Gastroesophageal sphincter (tissue), 4 donors: Measurements from ENCODE around the gene CCDC47. TPM values are rescaled to one million over a fixed set of nuclear protein-coding genes. Genes with fewer than 3 reads are reported as not detected.

ENCODE experiments used
- ATAC-seq: fragments of 150-250 bp; one replicate; pipeline ENCODE4 v1.9.1; 2016; ENCODE audit warnings: mild to moderate bottlenecking, moderate library complexity
- H3K27ac ChIP-seq, 4 donors: fragments of 200-600 bp; sonication (generic) in 3 of 4; 1 replicate in 3 of 4; 2 replicates in 1 of 4; pipeline ENCODE4 v1.5.1; 2016 to 2019
- H3K27me3 ChIP-seq: fragments of 200-600 bp; sonication (generic); one replicate; pipeline ENCODE4 v1.5.1; 2019
- H3K36me3 ChIP-seq, 2 donors: fragments of 200-600 bp; sonication (generic); one replicate each; pipeline ENCODE4 v1.5.1; 2019; ENCODE audit warnings: control low read depth in 1 of 2
- H3K4me1 ChIP-seq, 3 donors: fragments of 200-600 bp; sonication (generic); 1 replicate in 2 of 3; 2 replicates in 1 of 3; pipeline ENCODE4 v1.5.1; 2016 to 2019; ENCODE audit warnings: control low read depth in 2 of 3
- H3K4me3 ChIP-seq, 2 donors: fragments of 200-600 bp; sonication (generic); one replicate each; pipeline ENCODE4 v1.5.1; 2019; ENCODE audit warnings: mild to moderate bottlenecking in 1 of 2, moderate library complexity in 1 of 2
- H3K9me3 ChIP-seq, 3 donors: fragments of 200-600 bp; sonication (generic); one replicate each; pipeline ENCODE4 v1.5.1; 2017 to 2019; ENCODE audit warnings: control low read depth in 2 of 3
- EP300 ChIP-seq: sonication (generic); formaldehyde crosslinking; IDR thresholded peaks from one replicate; pipeline ENCODE4 v1.6.1; 2017; ENCODE audit warnings: antibody characterized with exemption, mild to moderate bottlenecking
- POLR2A ChIP-seq, 2 donors: fragments of 450-650 bp; IDR thresholded peaks; one replicate each; pipeline ENCODE4 v1.6.1; 2017; ENCODE audit warnings: antibody characterized with exemption in 2 of 2, mild to moderate bottlenecking in 2 of 2, moderate library complexity in 1 of 2
- POLR2AphosphoS5 ChIP-seq: sonication (generic); formaldehyde crosslinking; IDR thresholded peaks from one replicate; pipeline ENCODE4 v1.6.1; 2017; ENCODE audit warnings: antibody characterized with exemption
- WGBS, 2 donors: methylation state at CpG; one replicate each; pipeline ENCODE4 v1.1.5; 2018; ENCODE audit warnings: low coverage in 1 of 2; 5-methylcytosine and 5-hydroxymethylcytosine counted together
- total RNA-seq, 4 donors: library from RNA; depleted of rRNA; stranded (reverse); fragments of >200 nt; gene quantifications; one replicate each; pipeline ENCODE4 v1.1.0, GENCODE V29; 2016
- TF ChIP-seq, protein P1 (sequence below), 4 experiments: fragments of 200-600 bp in 2 of 4; fragments of 450-650 bp in 2 of 4; sonication (generic) in 1 of 4; IDR thresholded peaks; one replicate each; pipeline ENCODE4 v1.5.1; 2017 to 2019; ENCODE audit warnings: antibody characterized with exemption in 4 of 4, mild to moderate bottlenecking in 2 of 4, moderate library complexity in 2 of 4

Gene CCDC47
- total RNA-seq, 4 donors from 2014 or later, result 53.1 to 62.0 (median 58.9) TPM

DNA sequence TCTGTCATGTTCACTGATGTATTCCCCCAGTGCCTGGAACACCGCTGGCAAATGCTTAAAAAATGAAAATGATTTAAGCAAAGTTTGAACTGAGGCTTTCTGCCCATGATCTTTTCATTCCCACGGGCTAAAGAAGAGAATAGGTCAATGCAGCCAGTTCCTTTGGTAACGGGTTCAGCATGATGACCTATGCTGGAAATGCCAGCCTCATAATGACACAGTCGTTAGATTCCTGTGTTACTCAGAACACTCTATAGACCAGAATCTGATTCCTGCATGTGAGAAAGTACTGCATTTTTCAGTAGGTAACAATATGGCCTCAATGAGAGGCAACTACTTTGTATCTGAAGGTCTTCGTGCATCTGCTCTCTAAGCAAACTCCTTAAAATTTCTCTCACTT is 54.4 kb downstream of the CCDC47 start:
- Histone ChIP-seq H3K4me3 (no peak overlapping the region), H3K27ac (no peak overlapping the region), H3K27me3 (no peaks in the 10 kb centered on the region), H3K36me3 (peaks cover 0 to 64% of the 10 kb centered on the region in 2 donors), H3K4me1 (no peaks in the 10 kb centered on the region), H3K9me3 (no peaks in the 10 kb centered on the region)
- 59 to 68% methylated on average over 4 to 5 of the region's 5 CpGs for WGBS, 2 donors
- TF ChIP-seq, protein P1, sequence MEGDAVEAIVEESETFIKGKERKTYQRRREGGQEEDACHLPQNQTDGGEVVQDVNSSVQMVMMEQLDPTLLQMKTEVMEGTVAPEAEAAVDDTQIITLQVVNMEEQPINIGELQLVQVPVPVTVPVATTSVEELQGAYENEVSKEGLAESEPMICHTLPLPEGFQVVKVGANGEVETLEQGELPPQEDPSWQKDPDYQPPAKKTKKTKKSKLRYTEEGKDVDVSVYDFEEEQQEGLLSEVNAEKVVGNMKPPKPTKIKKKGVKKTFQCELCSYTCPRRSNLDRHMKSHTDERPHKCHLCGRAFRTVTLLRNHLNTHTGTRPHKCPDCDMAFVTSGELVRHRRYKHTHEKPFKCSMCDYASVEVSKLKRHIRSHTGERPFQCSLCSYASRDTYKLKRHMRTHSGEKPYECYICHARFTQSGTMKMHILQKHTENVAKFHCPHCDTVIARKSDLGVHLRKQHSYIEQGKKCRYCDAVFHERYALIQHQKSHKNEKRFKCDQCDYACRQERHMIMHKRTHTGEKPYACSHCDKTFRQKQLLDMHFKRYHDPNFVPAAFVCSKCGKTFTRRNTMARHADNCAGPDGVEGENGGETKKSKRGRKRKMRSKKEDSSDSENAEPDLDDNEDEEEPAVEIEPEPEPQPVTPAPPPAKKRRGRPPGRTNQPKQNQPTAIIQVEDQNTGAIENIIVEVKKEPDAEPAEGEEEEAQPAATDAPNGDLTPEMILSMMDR (IDR thresholded peaks at IDR 0.05), result no peak
- no peak for TF ChIP-seq POLR2A (IDR thresholded peaks at IDR 0.05)
- no peak for TF ChIP-seq POLR2AphosphoS5
- TF ChIP-seq EP300, result no peak
- no peak for ATAC-seq

DNA sequence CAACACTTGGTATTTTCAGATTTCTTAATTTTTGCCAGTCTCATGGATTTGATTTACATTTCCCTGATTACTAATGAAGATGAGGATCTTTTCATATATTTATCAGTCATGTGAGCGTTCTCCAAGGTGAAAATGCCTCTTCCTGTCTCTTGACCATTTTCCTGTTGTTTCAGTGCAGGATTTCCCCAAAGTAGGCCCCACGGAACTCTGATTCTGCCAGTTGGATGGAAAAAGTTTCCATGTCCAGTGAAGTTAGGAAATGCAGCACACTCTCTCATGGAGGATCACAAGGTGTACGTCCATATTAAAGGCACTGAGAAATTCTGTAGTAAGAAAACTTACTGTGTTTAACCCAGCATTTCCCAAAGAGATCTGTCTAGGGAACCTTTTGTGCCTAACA is 57.0 kb downstream of the CCDC47 start:
- no peak for TF ChIP-seq EP300
- TF ChIP-seq, protein P1 (IDR thresholded peaks at IDR 0.05), result no peak
- TF ChIP-seq POLR2A (IDR thresholded peaks at IDR 0.05), result no peak
- Histone ChIP-seq H3K27ac (no peak overlapping the region), H3K36me3 (peaks cover 0 to 69% of the 10 kb centered on the region in 2 donors), H3K9me3 (no peaks in the 10 kb centered on the region), H3K4me1 (no peaks in the 10 kb centered on the region), H3K27me3 (no peaks in the 10 kb centered on the region), H3K4me3 (no peak overlapping the region)
- 82 to 86% methylated on average over 1 to 3 of the region's 3 CpGs for WGBS, 2 donors
- ATAC-seq, result no peak

DNA sequence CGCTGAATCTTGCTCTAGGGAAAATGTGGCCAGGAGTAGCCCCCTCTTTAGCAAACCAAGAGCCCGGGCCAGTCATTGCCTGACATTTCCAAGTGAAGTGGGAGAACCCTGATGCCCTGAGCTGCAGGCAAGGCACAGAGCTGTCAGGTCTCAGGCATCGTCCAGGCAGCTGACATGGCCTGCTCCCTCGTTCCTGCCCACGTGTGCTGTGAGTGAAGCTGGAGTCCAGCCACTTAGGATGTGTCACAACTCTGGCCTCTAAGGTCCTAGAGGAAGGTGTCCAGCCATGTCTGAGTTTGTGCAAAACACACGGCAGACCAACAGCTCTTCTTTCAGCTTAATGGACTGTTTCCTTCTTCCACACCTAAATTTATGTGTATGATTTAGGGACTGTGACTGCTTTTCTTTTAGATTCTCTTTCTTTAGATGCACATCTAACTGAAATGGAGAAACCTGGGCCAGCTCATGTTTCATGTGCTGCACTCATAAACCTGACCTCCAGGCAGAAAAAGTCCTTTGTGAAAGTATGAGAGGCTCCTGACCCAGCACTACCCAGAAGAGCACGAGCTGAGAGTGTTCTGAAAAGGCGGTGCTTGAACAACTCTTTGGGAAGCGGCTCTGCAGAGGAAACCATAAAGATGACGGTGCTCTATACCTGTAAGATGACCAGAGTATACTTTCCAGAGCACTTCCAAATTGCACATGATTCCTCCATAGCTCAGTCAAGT is 58.7 kb downstream of the CCDC47 start:
- Histone ChIP-seq H3K36me3 (peaks cover 0 to 72% of the 10 kb centered on the region in 2 donors), H3K27ac (no peak overlapping the region), H3K4me1 (no peaks in the 10 kb centered on the region), H3K27me3 (no peaks in the 10 kb centered on the region), H3K9me3 (no peaks in the 10 kb centered on the region), H3K4me3 (no peak overlapping the region)
- WGBS, 2 donors, result 45 to 52% methylated on average over 4 of the region's 10 CpGs
- ATAC-seq, result no peak
- TF ChIP-seq, protein P1 (IDR thresholded peaks at IDR 0.05), result no peak
- no peak for TF ChIP-seq POLR2AphosphoS5
- TF ChIP-seq POLR2A (IDR thresholded peaks at IDR 0.05), result no peak
- no peak for TF ChIP-seq EP300

DNA sequence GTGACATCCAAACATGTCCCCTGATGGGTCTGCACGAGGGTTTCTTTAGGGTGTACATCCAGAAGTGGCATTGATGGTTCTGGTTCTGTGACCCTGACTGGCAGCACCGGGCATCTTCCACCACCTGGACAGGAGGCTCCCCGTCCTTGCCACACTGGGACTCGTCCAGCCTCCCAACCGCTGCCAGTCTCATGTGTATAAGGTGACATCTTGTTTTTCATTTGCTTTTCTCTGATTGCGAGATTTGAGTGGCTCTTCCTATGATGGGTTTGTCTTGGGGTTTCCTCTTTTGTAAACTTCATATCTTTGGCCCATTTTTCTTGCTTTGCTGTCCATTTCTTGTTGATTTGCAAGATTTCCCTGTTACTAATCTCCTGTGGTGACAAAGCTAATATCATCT is 64.3 kb downstream of the CCDC47 start:
- no peak overlapping the region for H3K27ac ChIP-seq
- peaks cover 0 to 100% of the 10 kb centered on the region in 2 donors for H3K36me3 ChIP-seq
- no peaks in the 10 kb centered on the region for H3K9me3 ChIP-seq
- WGBS, 2 donors, result 95% methylated on average over 6 of the region's 6 CpGs; no CpG with 5 or more reads in 1 of the 2 donors
- H3K4me1 ChIP-seq, result no peaks in the 10 kb centered on the region
- no peaks in the 10 kb centered on the region for H3K27me3 ChIP-seq
- no peak overlapping the region for H3K4me3 ChIP-seq
- no peak for TF ChIP-seq EP300
- TF ChIP-seq POLR2AphosphoS5, result no peak
- TF ChIP-seq POLR2A (IDR thresholded peaks at IDR 0.05), result no peak
- TF ChIP-seq, protein P1 (IDR thresholded peaks at IDR 0.05), result no peak
- ATAC-seq, result no peak

DNA sequence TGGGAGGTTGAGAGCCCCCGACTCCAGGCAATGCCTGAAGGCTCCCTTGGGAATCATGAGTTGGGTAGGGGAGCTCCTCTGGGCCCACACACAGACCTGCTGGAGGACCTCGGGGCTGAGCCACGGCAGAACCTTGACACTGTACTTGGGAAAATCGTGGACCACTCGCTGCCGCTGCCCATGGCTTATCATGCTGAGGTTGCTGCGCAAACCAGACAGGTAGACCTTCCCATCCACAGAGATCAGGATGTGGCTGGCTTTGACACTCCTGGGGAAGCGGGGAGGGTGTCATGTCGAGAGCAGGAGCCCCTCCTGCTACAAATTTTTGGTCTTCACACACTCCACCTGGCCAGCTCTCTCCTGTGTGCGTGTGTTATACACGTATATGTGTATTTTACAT is 66.2 kb downstream of the CCDC47 start:
- H3K4me1 ChIP-seq, result peaks cover 0 to under 1% (median 0%) of the 10 kb centered on the region in 3 donors
- H3K27ac ChIP-seq, result no peak overlapping the region
- peaks cover 0 to 97% of the 10 kb centered on the region in 2 donors for H3K36me3 ChIP-seq
- no peaks in the 10 kb centered on the region for H3K9me3 ChIP-seq
- TF ChIP-seq, protein P1 (IDR thresholded peaks at IDR 0.05), result no peak
- TF ChIP-seq EP300 (no peak), POLR2A (IDR thresholded peaks at IDR 0.05) (no peak), POLR2AphosphoS5 (no peak)
- H3K4me3 ChIP-seq, result no peak overlapping the region
- 80 to 85% methylated on average over 4 to 5 of the region's 11 CpGs for WGBS, 2 donors
- H3K27me3 ChIP-seq, result no peaks in the 10 kb centered on the region
- no peak for ATAC-seq
